Astrocyte (in vitro differentiated cells and primary cell): ENCODE measurements around the gene BRF1.

Source experiments
- EZH2 ChIP-seq: IDR thresholded peaks from 2 replicates; pipeline ENCODE4 v1.6.1; 2012; ENCODE audit warnings: mild to moderate bottlenecking, low read length, inconsistent platforms; ENCODE audit not compliant: insufficient read depth
- TF ChIP-seq, protein P1 (sequence below): IDR thresholded peaks from 2 replicates; pipeline ENCODE4 v1.5.1; 2011; ENCODE audit warnings: low read depth, mild to moderate bottlenecking, inconsistent platforms, low read length, moderate library complexity; ENCODE audit not compliant: insufficient read depth

- TF ChIP-seq, protein P1, sequence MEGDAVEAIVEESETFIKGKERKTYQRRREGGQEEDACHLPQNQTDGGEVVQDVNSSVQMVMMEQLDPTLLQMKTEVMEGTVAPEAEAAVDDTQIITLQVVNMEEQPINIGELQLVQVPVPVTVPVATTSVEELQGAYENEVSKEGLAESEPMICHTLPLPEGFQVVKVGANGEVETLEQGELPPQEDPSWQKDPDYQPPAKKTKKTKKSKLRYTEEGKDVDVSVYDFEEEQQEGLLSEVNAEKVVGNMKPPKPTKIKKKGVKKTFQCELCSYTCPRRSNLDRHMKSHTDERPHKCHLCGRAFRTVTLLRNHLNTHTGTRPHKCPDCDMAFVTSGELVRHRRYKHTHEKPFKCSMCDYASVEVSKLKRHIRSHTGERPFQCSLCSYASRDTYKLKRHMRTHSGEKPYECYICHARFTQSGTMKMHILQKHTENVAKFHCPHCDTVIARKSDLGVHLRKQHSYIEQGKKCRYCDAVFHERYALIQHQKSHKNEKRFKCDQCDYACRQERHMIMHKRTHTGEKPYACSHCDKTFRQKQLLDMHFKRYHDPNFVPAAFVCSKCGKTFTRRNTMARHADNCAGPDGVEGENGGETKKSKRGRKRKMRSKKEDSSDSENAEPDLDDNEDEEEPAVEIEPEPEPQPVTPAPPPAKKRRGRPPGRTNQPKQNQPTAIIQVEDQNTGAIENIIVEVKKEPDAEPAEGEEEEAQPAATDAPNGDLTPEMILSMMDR, result no peak
- TF ChIP-seq EZH2, result no peak
Observed at GRCh38 chr14:105256292-105256960, 44.4 kb downstream of the BRF1 start.
